Left lung (tissue), 10 donors: ENCODE data around the gene FEM1B. TPM values are rescaled to one million over a fixed set of nuclear protein-coding genes. Genes with fewer than 3 reads are reported as not detected.
A peak's percentile ranks its signal among the peaks of the same experiment; 100 is the strongest.
"Not testable (repeated sequence)": the region's sequence is repeated elsewhere in the genome, so short reads cannot be mapped to it uniquely, and the experiment has no call there.

Source experiments
- ATAC-seq: fragments of 200-7000 bp; cut with Tn5 transposase; one replicate; pipeline ENCODE4 v1.9.1; 2020; ENCODE audit warnings: moderate library complexity
- DNase-seq, 4 donors: peaks; one replicate each; pipeline ENCODE4 v3.0.0-alpha.2; 2013 to 2020
- H3K27ac ChIP-seq, 2 donors: fragments of 200-600 bp; sonication (generic) in 1 of 2; one replicate each; pipeline versions ENCODE4 v1.5.0 to v1.8.0; 2020 to 2021
- H3K27me3 ChIP-seq, 2 donors: fragments of 200-600 bp; sonication (generic) in 1 of 2; one replicate each; pipeline versions ENCODE4 v1.5.0 to v1.8.0; 2020 to 2021
- H3K36me3 ChIP-seq, 2 donors: fragments of 200-600 bp; sonication (generic) in 1 of 2; one replicate each; pipeline versions ENCODE4 v1.5.0 to v1.8.0; 2020 to 2021
- H3K4me1 ChIP-seq, 2 donors: fragments of 200-600 bp; one replicate each; pipeline ENCODE4 v1.8.0; 2021
- H3K4me3 ChIP-seq, 2 donors: fragments of 200-600 bp; sonication (generic) in 1 of 2; one replicate each; pipeline versions ENCODE4 v1.5.0 to v1.8.0; 2020 to 2021; ENCODE audit warnings: mild to moderate bottlenecking in 1 of 2
- H3K9me3 ChIP-seq, 2 donors: fragments of 200-600 bp; sonication (generic) in 1 of 2; one replicate each; pipeline versions ENCODE4 v1.5.0 to v1.8.0; 2020 to 2021
- intact Hi-C, 2 donors: fragments of 100-400 bp; cut with DNase I; formaldehyde crosslinking; loops; one replicate each; pipeline versions ENCODE4 v1.11.2 to v1.14.2; 2022
- polyA plus RNA-seq, 6 donors: library from polyadenylated mRNA; unstranded; fragments of 120-200 nt; gene quantifications; one replicate each; pipeline ENCODE4 v1.2.1, GENCODE V29; 2013; ENCODE audit not compliant: insufficient read length in 6 of 6
- total RNA-seq, 2 donors: library from RNA; stranded (reverse); fragmentation: NEBNext Ultra II Directional; extraction: Animal tissue kit (Norgen Biotek cat#: 25700); gene quantifications; one replicate each; pipeline ENCODE4 v1.2.1, GENCODE V29; 2021
- TF ChIP-seq, protein P1 (sequence below), 2 donors: fragments of 200-600 bp; sonication (generic) in 1 of 2; IDR thresholded peaks; one replicate each; pipeline versions ENCODE4 v1.5.0 to v1.8.0; 2021; ENCODE audit warnings: antibody characterized with exemption in 2 of 2
- donor health status: DM: no; HTN: yes; CAD: no.
- donor health status: DM: no; HTN: no; CAD: no.

The FEM1B gene
- total and polyA plus RNA-seq, 8 donors: 44.1 to 57.2 (median 50.4) TPM

DNA sequence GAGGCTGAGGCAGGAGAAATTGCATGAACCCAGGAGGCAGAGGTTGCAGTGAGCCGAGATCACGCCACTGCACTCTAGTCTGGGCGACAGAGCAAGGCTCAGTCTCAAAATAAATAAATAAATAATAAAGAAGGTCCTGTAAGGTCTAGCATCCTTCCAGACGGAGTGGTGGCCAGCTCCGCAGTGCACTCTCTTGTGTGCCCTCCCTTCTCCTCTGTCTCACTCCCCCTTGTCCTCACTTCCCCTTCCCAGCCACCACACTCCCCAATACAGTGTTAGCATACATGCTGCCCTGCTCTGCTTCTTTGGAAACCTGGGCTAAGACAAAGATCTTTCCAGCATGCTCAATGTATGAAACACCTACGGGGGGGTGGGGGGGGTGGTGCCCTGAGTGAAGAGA is 44.6 kb upstream of the FEM1B start:
- DNase-seq: no peak
- intact Hi-C loops: no loop called here
- peaks cover 9 to 34% of the 10 kb centered on the region in 2 donors for H3K4me1 ChIP-seq

DNA sequence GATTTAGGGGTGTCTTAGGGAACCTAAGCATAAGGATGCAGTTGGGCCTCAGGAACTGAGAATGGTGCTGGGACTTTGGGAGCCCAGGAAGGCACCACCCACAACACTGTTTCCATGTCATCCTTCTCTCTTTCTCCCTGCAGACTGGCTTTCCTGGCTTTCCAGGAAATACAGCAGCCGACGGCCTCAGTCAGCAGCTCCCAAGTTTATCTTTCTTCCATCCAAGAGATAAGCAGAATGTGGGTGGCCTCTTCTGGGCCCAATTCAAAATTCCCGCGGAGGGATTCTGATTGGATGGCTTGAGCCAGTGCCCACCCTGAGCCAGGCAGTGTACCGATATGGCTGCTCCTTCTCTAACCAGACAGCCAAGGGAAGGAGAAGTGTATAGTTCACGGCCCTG is 43.5 kb upstream of the FEM1B start:
- H3K36me3 ChIP-seq: no peaks in the 10 kb centered on the region
- ATAC-seq (no peak), DNase-seq (peak in 1 of 4 donors; percentile 59)
- H3K27ac ChIP-seq: no peak overlapping the region
- H3K4me1 ChIP-seq: peaks cover 3 to 23% of the 10 kb centered on the region in 2 donors
- H3K9me3 ChIP-seq: no peaks in the 10 kb centered on the region
- H3K4me3 ChIP-seq: no peak overlapping the region
- intact Hi-C loops: no loop called here
- TF ChIP-seq, protein P1, sequence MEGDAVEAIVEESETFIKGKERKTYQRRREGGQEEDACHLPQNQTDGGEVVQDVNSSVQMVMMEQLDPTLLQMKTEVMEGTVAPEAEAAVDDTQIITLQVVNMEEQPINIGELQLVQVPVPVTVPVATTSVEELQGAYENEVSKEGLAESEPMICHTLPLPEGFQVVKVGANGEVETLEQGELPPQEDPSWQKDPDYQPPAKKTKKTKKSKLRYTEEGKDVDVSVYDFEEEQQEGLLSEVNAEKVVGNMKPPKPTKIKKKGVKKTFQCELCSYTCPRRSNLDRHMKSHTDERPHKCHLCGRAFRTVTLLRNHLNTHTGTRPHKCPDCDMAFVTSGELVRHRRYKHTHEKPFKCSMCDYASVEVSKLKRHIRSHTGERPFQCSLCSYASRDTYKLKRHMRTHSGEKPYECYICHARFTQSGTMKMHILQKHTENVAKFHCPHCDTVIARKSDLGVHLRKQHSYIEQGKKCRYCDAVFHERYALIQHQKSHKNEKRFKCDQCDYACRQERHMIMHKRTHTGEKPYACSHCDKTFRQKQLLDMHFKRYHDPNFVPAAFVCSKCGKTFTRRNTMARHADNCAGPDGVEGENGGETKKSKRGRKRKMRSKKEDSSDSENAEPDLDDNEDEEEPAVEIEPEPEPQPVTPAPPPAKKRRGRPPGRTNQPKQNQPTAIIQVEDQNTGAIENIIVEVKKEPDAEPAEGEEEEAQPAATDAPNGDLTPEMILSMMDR (IDR thresholded peaks at IDR 0.05): no peak
- no peaks in the 10 kb centered on the region for H3K27me3 ChIP-seq

More for the DNA sequence above, 44.6 kb upstream of the FEM1B start:
- H3K4me3 ChIP-seq: no peak overlapping the region
- no peaks in the 10 kb centered on the region for H3K36me3 ChIP-seq
- no peaks in the 10 kb centered on the region for H3K9me3 ChIP-seq
- TF ChIP-seq, protein P1 (IDR thresholded peaks at IDR 0.05): no peak
- no peak for ATAC-seq
- no peaks in the 10 kb centered on the region for H3K27me3 ChIP-seq
- H3K27ac ChIP-seq: peak overlapping the region in 1 of 2 donors; percentile 13

DNA sequence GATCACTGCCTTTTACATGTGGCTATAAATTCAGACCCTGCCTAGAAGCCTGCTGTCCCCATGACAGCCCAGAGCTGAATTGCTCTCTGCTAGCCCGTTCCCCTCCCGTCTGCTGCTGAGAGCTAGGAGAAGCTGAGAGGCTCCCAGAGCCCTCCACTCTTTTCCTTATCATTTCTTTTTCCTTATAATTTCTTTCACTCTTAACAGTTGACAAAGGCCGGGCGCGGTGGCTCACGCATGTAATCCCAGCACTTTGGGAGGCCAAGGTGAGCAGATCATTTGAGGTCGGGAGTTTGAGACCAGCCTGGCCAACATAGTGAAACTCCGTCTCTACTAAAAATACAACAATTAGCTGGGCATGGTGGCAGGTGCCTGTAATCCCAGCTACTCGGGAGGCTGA is 43.0 kb upstream of the FEM1B start:
- intact Hi-C loops, H3K27ac ChIP-seq, H3K27me3 ChIP-seq, ATAC-seq, H3K4me3 ChIP-seq, DNase-seq, H3K9me3 ChIP-seq, H3K36me3 ChIP-seq: not testable (repeated sequence)
- peaks cover 3 to 23% of the 10 kb centered on the region in 2 donors for H3K4me1 ChIP-seq

DNA sequence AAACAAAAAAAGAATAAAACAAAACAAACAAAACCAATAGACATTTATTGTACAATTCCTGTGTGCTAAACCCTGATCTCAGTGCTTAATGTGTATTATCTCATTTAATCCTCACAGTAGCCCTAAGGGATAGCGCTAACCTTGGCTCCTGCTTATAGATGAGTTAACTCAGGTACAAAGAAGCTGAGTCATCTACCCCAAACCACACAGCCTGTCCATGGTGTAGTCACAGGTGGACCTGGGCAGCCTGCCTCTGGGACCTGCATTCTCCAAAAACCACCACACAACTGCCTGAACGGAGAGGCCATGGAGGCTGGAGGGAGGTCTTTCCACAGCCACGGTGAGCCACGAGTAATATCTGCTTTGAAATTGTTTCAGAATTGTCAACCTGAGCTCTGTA is 42.5 kb upstream of the FEM1B start:
- intact Hi-C loops: no loop called here
- ATAC-seq (no peak), DNase-seq (no peak)
- H3K9me3 ChIP-seq: no peaks in the 10 kb centered on the region
- H3K27me3 ChIP-seq: no peaks in the 10 kb centered on the region
- TF ChIP-seq, protein P1 (IDR thresholded peaks at IDR 0.05): no peak
- no peaks in the 10 kb centered on the region for H3K36me3 ChIP-seq
- no peak overlapping the region for H3K27ac ChIP-seq
- H3K4me3 ChIP-seq: no peak overlapping the region
- peaks cover 3 to 20% of the 10 kb centered on the region in 2 donors for H3K4me1 ChIP-seq

DNA sequence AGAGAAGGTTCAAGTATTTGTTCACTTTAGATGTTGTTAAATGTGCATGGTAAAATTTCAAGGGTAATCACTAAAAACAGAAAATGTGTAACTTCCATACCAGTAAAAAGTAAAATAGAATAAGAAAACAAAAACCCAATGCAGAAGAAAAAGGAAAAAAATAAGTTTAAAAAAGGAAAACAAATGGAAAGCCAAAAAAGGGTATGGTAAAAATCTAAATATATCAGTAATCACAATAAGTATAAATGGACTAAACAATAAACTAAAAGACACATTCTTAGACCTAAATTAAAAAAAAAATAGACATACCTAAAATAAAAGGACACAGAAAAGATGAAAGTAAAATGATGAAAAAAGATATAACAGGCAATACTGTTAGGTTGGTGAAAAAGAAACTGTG is 38.5 kb upstream of the FEM1B start:
- TF ChIP-seq, protein P1 (IDR thresholded peaks at IDR 0.05): no peak
- no peak for ATAC-seq
- H3K4me3 ChIP-seq: no peak overlapping the region
- H3K27me3 ChIP-seq: no peaks in the 10 kb centered on the region
- intact Hi-C loops: no loop called here
- H3K27ac ChIP-seq: no peak overlapping the region
- peaks cover 0 to 14% of the 10 kb centered on the region in 2 donors for H3K9me3 ChIP-seq
- DNase-seq: no peak
- H3K36me3 ChIP-seq: no peaks in the 10 kb centered on the region
- no peaks in the 10 kb centered on the region for H3K4me1 ChIP-seq
